HCEC 1CT (cell line): ENCODE results near the gene SYNPR.
A peak's percentile ranks its signal among the peaks of the same experiment; 100 is the strongest.

Experiments used
- DNase-seq: peaks from one replicate; pipeline ENCODE4 v3.0.0-alpha.2; 2017

Gene SYNPR

DNA sequence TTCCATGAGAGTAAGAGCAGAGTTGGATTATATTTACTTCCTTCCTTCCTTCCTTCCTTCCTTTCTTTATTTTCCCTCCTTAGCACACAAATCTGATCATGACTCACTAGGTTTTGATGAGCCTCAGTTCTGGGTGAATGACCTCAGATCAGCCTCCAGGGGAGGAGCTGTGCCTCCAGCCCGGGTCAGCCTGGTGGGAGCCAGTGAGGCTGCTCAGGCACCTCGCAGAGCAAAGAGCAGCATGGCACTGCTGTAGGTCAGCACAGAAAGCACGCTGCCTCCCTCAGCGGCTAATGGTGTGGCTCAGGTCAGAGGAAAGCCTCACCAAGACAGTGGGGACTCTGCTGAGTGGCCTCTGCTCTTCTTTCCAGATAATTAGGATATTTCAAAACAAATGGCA lies 108.5 kb downstream of the SYNPR start:
- peak; percentile 36 for DNase-seq

DNA sequence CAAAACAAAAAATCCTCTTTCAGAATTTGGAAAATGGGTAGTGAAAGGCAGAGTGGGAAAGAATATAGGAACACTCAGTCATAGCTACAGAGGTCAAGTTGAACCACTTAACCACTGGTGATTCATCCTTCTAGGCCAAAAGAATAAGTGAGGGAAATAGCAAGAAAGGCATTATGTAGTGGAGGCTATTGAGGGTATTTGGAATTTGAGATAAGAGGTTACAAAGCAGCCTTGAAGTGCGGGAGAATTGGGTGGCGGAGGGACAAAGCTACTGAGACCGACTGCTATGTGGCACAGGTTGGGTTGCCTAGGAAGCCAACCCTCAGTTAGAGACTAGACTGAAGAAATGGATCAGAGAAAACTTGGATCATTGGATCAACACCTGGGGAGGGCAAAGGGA lies 109.5 kb downstream of the SYNPR start:
- DNase-seq = peak; percentile 76

DNA sequence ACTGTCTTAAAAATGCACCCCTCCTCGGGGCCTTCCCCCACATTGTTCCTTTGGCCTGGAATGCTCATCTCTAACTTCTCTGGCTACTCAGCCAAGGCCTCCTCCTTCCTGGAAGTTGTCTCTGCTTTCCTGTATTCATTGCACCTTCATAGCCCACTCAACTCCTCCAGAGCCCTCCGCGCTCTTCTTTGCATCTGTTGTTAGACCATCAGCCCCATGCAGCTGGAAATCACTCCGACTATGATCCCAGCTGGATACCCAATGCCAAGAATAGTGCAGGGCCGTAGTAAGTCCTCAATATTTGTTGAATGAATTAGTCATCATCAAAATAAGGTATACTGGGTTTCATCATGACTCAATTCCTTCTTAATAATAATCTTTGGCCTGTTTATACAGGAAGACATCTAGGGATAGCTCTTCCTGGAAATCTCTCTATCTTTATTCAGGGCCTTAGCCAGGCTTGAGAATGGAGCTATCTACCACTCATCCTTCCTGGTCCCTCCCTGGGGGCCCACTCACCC lies 112.7 kb downstream of the SYNPR start:
- peak; percentile 52 for DNase-seq

DNA sequence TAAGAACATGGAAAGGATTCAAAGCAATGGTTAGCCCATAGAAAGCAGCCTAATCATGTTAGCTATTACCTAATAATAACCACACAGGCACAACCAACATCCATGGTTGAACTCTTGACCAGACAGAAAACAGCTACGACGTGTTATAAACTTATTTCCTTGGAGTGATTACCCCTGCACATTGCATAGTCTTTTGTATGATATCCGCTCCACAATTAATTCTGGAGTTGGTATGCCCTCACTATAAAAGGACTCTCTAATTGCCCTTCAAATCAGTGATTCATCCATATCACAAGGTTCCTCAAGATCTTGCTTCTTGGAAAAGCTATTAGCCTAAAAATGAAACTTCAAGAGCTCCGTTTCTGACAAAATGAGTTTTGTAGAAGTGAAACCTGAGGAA lies 117.9 kb downstream of the SYNPR start:
- DNase-seq = no peak

DNA sequence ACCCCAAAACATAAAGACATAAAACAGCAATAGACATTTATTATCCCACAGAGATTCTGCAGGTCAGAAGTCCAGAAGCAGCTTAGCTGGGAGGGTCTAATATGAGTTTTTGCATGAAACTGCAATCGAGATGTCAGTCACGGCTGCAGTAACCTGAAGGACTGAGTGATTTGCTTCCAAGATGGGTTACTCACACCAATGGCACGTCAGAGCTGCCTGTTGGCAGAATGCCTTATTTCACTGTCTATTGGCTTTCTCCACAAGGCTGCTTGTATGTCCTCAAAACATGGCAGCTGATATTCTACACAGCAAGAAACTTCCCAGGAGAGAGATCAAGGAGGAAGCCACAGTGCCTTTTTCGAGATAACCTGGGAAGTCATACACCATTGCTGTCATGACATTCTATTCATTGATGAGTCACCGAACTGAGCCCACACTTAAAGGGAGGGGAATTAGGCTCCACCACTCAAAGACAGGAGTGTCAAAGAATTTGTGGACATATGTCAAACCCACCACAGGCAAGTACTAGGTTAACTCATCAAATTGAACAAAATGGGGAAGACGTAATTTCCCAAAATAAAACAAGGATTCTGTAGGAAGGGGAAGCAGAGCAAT lies 122.2 kb downstream of the SYNPR start:
- DNase-seq = peak; percentile 30

DNA sequence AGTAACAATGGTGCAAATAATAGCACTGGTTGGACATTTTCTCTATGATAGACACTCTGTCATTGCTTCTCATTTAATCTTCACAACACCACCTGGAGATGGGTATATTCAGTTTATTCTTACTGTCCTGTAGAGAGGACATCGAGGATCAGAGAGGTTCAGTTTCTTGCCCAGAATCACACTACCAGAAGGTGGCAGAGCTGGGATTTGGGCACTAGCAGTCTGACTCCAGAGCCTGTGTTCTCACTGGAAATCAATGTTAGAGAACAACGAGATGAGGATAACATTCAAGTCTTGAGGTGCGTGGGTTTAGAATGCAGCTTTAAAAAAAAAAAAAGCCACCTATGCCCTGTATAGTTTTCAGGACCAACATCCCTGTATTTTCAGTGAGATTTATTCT lies 127.8 kb downstream of the SYNPR start:
- DNase-seq = no peak

DNA sequence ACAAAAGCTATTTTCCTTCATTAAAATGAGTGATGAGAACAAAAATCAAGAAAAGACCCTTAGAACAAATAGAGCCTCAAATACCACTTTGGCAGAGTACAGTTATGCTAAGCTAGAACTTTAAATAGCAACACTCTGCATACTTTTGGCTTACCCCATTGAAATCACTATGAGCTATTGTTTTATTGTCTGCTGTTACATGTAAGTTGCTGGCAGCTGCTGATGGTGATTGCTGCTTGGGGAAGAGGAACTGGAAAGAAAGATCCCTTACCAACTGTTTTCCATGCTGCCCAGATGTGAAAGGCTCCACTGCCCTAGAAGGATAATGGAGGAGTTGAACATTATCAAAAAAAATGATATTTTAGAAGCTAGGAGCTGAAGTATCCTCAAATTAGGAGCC lies 135.4 kb downstream of the SYNPR start:
- no peak for DNase-seq

DNA sequence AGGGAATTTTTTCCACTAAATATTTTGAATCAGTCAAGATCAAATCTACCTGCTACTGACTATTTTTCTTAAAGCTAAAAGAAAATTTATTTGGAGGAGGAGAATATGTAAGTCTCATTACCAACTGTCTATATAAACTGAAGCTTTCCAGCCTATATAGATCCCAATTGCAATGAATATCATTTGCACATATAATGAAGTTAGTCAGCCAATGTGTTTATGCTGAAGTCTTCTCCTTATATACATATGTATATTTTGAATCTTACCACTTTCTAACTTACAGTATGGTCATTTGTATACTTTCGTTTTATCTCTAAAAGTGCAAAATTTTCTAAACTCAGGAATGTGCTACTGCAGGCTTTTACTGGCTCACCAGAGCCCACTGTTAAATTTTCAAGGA lies 136.5 kb downstream of the SYNPR start:
- no peak for DNase-seq

DNA sequence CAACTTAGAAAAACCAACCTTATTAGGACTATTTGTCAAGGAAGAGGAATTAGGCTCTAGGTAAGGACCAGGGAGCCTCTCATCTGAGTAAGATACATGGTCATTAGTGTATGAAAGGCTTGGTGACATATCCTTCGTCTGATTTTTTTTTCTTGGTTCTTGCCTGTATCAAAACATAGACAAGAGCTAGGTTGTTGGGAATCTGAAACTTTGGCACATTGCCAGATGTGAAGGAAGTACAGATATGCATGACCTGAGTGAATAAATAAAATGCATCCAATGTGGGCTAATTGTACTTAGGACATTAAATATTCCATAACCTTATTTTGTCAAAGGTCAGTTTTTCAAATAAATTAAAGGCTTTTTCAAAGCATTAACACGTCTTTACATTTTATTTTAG lies 151.8 kb downstream of the SYNPR start:
- DNase-seq = no peak

DNA sequence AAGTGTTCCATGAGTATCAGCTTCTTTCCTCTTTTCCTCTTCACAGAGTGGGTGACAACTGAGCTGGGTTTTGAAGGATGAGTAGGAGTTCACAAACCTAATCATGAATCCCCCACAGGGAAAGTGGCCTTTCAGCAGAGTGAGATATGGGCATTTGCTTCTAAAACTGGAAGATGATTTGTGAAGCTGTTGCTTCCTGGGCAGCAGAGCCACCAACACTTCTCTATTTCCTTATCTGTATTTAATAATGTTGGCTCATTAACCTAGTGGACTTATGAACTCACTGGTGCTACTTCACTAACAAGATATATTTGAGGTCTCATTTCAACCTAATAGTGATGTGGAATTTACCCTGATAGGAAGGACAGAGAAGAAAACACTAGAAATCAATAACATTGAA lies 152.8 kb downstream of the SYNPR start:
- DNase-seq = no peak

DNA sequence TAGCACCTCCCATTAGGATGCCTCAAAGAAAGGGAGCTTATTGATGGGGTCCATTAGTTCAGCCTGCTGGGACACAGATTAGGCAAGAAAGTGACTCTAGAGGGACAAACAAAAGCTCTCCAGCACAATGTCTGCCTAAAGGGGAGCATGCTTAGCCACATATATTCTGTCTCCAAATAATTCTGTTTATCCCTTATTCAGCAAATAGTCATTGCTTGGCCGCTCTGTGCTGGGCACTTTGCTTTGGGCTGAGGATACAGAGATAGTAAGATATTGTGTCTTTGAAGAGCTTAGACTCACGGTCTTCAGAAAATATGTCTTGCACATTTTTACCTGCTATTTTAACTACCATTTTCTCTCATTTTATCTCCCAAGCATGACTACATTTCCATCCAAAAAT lies 159.8 kb downstream of the SYNPR start:
- no peak for DNase-seq

DNA sequence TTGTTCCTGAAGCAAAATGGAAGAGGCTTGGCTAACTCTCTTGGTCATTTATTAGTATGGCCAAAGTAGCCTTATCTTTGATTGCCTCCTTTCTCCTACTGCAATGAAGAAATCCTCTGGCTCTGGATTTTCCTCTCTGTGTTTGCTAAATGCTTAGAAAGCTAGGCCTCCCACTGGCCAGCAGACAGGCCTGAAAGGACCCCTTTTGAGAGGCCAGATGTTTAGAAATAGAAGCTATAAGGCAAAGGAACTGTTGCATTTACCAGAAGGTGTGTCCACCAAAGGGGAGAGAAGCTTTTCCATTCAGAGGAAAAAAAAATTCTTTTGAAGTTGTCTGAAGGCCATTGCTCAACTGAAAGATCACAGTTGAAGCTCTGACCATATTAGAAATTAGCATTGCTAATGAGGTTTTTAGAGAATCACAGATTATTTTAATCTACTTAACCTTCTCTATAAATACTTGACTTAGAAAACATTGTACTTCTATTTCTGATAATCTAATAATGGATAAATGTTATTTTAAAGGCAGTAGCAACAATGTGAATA lies 160.8 kb downstream of the SYNPR start:
- DNase-seq = no peak

DNA sequence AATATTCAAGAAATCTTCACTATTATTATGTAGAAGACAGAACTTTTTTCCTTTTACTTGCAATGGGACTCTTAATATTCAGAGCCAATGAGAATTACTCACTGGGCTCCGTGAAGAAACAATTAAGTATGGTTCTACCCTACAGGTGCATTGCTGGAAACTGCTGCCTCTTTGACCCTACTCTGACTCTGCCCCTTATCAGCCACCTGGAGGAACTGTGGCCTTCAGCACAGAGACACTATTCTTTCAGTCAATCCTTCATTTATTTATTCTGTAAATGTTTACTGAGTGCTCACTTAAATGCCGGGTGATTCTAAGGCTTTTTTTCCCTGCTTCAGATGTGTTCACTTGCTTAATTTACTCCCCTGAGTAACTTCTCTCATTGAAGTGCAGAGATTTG lies 163.2 kb downstream of the SYNPR start:
- no peak for DNase-seq

DNA sequence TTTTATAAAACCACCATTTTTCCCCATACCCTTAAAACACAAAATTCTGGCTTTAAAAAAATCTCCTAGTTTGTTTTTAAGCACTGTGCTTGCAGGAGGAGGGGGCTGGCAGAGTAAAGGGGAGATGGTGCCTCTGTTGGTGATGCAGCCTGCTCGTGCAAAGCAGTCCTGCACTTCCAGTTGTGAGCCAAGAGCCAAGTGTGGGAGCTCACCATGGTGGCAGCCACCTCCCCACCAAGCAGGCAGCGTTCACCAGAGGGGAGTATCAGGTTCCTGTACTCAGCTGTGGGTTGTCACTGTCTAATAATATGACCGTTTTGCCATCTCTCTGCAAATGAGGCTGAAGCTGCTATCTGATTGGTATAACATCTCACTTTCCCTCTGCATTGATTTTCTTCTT lies 164.8 kb downstream of the SYNPR start:
- DNase-seq = no peak

DNA sequence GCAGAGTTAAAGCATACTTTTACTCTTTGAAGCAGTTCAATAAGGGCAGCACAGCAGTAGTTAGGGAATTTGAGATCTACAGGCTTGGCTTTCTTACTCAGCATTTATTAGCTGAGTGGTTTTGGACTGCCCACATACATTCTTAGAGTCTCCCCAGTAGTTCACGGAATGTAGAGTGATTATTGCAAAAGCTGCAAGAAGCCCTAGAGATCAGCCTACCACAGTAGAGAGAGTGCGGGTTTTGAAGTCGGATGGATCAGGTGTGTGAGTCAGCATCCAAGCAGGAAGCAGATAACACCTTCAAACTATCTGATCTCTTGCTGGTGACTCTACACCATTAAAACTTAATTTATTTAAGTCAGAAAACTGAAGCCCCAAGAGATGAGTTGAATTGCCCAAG lies 171.9 kb downstream of the SYNPR start:
- DNase-seq = peak; percentile 19

DNA sequence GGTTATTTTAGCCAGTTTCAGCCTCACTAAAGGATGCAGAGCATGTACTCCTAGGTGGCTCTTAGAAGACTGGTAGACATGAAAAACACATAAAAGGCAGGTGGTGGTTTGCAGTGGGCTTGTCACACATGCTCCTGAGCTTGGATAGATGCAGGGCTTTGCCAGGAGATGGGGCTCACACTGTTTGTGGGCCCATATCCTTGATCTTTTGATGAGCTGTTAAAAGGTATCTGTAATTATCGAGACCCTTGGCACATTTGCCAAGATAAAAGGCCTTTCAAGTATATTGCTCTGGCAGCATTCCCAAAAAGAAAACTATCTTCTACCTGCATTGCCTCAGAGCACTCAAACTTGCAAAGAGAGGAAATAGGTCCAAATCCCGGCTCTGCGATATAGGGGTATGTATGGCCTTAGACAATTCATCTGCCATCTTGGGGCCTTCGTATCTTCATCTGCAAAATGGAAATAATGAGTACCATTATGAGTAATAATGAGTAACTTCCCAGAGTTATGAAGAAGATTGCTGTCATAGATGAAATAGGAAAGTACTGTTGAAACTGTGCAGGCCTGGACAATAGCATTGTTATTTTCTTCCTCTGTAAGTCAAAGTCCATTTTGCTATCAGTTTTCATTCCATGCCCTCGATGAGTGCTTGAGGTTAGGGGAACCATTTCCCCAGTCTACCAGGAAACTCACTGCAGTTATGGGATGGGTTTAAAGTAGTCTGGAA lies 172.7 kb downstream of the SYNPR start:
- peak; percentile 48 for DNase-seq

DNA sequence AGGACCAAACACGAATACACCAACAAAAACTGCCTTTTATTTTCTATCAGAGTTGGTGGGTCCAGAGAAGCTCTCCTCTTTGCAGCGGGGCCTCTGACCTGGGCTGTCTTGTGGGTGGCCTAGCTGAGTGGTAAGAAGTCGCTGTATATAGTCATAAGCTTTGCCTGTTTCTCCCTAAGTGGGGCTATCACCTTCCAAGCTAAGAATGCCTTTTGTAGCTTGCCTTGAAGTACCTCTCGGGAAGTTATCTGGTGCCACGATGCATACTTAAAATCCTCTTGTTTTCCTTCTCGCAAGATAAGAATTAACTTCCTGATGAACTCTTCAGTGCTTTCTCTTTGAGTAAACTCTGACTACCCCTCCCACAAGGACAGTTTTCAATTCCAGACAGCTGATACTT lies 178.8 kb downstream of the SYNPR start:
- no peak for DNase-seq

DNA sequence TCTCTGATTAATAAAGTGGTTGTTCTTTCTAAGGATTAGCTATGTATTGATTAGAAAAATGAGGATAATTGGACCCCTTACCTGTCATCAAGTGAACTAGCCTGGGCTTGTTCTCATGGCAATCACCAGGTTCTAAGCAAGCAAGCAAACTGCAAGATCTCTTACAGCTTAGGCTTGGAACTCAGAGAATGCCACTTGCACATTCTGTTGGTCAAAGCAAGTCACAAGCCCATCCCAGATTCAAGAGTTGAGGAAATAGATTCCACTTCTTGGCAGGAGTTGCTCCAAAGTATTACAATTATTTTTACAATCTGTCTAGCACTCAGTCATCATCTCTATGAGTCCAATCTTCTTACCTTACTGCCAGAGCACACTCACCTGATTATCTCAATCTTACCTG lies 180.3 kb downstream of the SYNPR start:
- no peak for DNase-seq

DNA sequence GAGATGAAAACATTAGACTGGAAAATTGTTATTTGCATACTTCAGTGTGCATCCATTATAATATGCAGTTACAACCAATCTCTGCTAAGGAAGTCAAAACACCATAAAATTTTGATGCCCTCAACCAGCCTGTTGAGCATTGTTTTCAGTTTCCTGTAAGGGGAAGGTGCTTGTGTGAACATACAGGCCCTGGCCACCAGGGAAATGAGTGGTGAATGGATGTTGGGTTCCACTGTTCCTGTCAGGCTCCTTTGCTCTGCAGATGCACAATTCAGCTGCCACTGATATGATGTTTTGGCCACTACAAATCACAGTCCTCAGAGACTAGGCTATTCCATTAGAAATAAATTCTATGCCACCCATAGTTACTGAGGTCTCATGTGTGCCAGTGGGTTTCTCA lies 184.6 kb downstream of the SYNPR start:
- no peak for DNase-seq

DNA sequence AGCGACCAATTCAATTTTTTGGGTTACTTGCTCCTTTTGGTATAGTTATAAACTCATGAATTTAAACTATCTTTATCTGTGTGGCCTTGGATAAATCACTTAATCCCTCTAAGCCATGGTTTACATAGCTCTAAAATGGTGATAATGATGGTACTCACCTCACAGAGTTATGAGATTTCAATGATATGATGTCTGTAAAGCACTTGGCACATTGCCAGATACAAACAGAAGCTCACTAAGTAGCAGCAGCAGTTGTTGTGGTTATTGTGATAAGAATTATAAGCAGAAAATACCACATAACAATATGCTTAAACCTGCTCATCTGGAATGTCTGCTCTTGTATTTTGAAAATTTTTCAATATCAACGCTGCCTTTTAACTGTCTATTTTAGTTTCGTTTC lies 189.3 kb downstream of the SYNPR start:
- no peak for DNase-seq

DNA sequence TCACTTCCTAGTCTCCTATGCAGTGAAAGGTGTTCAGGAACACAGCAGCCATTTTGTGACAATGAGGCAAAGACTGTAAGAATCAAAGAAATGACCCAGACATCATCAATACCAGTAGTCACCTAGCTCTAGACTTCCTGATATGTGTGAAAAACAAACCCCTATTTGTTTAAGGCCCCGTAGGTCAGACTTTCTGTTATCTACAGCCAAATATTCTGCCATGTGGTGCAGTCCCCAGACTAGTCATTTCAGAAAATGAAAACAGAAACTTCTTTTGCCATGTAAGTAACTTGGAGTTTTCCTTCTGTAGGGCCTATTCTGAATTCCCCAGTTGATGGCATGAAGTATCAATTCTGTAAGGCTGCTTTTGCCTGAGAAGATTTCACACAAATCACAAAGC lies 192.6 kb downstream of the SYNPR start:
- DNase-seq = no peak

DNA sequence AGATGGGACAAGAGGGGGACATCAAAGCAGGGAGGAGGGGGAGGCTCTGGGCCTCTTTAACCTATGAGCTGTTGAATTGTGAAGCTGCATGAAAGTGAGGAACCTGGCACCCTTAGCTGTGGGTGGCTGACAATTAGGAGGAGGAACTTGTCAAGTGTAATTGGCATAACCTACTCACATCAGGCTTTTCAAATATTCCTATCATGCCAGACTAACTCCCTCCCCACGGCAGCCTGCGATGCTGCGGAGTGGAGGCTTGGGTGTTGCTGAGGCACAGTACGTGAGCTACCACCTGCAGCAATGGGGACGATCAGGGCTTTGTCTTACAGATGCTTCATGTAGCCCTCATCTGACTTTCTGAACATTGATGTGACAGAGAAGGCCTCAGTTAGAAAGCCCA lies 193.7 kb downstream of the SYNPR start:
- DNase-seq = no peak

DNA sequence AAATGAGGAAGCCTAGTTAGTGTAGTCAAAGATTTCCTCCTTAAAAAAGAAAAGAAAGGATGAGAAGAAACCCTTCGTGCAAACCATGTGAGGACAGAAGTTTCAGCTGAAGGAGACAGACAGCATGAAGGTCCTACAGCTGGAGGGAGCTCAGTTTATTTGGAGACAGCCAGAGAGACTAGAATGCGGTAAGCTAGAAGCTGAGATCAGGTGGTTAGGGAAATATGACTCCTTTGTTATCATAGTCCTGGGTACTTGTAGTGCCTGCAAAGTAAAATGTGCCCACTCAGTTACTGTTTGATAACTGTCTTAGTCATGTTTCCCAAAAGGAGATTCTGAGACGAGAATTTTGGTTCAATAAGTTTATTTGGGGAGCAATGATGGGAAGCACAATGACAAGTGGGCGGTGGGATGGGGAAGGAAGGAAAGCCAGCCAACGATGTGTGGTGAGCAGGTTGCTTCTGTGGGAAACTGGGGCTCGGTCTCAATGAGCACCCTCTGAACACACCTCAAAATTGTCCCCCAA lies 195.6 kb downstream of the SYNPR start:
- DNase-seq = no peak

DNA sequence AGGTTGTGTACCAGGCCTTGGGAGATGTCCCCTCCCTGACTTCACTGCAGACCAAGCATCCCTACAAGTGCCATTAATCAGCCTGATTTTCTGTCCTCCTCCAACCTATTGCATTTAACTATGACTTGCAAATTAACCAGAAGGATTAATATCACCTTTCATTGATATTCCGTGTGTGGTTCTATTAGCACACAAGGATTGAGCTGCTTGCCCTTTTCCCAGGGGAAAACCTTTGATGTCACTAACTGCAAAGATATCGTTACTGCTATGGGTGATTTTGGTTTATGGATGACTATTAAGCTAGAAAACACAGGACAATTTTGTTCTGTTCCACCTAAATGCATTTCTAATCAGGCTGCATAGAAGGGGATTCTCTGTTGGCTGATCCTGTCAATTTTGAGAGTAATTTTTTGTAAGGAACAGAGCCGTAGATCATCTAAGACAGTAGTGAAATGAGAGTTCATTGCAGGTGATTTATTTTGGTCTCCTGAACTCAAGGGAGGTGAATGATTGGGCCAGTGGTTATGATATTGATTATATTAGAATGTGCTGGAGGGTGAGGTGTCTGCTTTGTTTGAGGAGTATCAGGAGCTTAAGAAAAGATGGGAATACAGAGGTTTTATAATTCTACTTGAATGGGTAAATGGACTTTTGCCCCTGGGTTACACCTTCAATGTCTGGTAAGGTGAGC lies 196.9 kb downstream of the SYNPR start:
- no peak for DNase-seq
